ENCODE measurements around the gene ERCC4.

ERCC4 gene

GRCh38 chr16:13926891-13927290 is 6.9 kb downstream of the ERCC4 start:
- DNase-seq (ENCODE audit: insufficient read length, low spot score) (no peak), FAIRE-seq (no peak)
- TF ChIP-seq POU2F2 (IDR thresholded peaks at IDR 0.05; ENCODE audit: low read depth, low read length) (no peak), SPI1 (IDR thresholded peaks at IDR 0.05; ENCODE audit: low read depth, low read length) (no peak), PAX5 (IDR thresholded peaks at IDR 0.05; ENCODE audit: insufficient read depth, low read length, severe bottlenecking) (no peak), POLR2A (IDR thresholded peaks at IDR 0.05; ENCODE audit: low read depth, low read length) (no peak), POLR2AphosphoS5 (IDR thresholded peaks at IDR 0.05; ENCODE audit: low read depth, low read length) (no peak), TAF1 (IDR thresholded peaks at IDR 0.05; ENCODE audit: low read depth, low read length) (no peak)

DNA sequence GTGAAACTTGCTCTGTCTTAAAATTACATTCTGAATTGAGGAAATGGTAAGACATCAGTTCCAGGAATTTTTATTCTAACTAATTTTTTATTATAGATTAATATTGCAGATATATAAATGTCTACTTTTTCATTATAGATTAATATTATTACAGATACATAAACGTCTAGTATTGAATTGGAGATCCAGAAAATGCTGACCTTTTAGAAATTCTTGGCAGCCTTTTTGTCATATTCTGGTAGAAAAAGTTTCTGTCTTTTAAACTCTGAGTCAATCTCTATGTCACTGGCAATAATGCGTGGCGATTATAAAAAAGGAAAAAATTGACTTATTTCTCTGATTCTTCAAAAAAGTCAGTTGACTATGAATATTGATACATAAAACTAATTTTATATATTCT is 8.7 kb downstream of the ERCC4 start:
- TF ChIP-seq PAX5 (IDR thresholded peaks at IDR 0.05; ENCODE audit: insufficient read depth, low read length, severe bottlenecking) (no peak), POLR2A (IDR thresholded peaks at IDR 0.05; ENCODE audit: low read depth, low read length) (no peak), POLR2AphosphoS5 (IDR thresholded peaks at IDR 0.05; ENCODE audit: low read depth, low read length) (no peak), POU2F2 (IDR thresholded peaks at IDR 0.05; ENCODE audit: low read depth, low read length) (no peak)
- DNase-seq (ENCODE audit: insufficient read length, low spot score) (no peak), FAIRE-seq (no peak)

GRCh38 chr16:13931845-13932244 is 11.9 kb downstream of the ERCC4 start:
- no peak for FAIRE-seq
- TF ChIP-seq POLR2AphosphoS5 (IDR thresholded peaks at IDR 0.05; ENCODE audit: low read depth, low read length) (no peak), POU2F2 (IDR thresholded peaks at IDR 0.05; ENCODE audit: low read depth, low read length) (no peak), TAF1 (IDR thresholded peaks at IDR 0.05; ENCODE audit: low read depth, low read length) (no peak), POLR2A (IDR thresholded peaks at IDR 0.05; ENCODE audit: low read depth, low read length) (no peak), SPI1 (IDR thresholded peaks at IDR 0.05; ENCODE audit: low read depth, low read length) (no peak), PAX5 (IDR thresholded peaks at IDR 0.05; ENCODE audit: insufficient read depth, low read length, severe bottlenecking) (no peak)
- no peak for DNase-seq (ENCODE audit: insufficient read length, low spot score)

- DNase-seq (ENCODE audit: insufficient read length, low spot score): no peak
- no peak for TF ChIP-seq TAF1 (IDR thresholded peaks at IDR 0.05; ENCODE audit: low read depth, low read length)
- TF ChIP-seq SPI1 (IDR thresholded peaks at IDR 0.05; ENCODE audit: low read depth, low read length): no peak
- TF ChIP-seq POLR2AphosphoS5 (IDR thresholded peaks at IDR 0.05; ENCODE audit: low read depth, low read length): no peak
- TF ChIP-seq POLR2A (IDR thresholded peaks at IDR 0.05; ENCODE audit: low read depth, low read length): no peak
- TF ChIP-seq PAX5 (IDR thresholded peaks at IDR 0.05; ENCODE audit: insufficient read depth, low read length, severe bottlenecking): no peak
- no peak for TF ChIP-seq POU2F2 (IDR thresholded peaks at IDR 0.05; ENCODE audit: low read depth, low read length)
- no peak for FAIRE-seq
These were observed 15.5 kb downstream of the ERCC4 start for GRCh38 chr16:13935408-13935807.

DNA sequence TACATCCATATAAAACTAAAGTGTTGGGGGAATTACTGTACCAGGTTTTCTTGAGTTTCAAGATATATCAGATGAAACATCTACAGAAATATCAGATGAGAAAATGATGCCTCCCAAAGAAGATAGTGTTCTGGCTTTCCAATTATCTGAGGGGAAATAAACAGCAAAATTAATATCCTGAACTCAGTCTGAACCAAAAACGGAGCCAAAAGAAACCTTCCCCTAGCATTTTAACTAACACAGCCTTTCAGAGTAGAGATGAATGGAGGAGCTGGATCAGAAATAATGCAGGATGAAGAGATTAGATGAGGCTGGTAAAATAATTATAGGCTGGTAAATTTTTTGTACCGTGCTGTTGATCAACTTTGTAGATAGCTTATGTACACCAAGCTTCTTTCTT is 16.2 kb downstream of the ERCC4 start:
- FAIRE-seq: no peak
- TF ChIP-seq POU2F2 (IDR thresholded peaks at IDR 0.05; ENCODE audit: low read depth, low read length) (no peak), POLR2A (IDR thresholded peaks at IDR 0.05; ENCODE audit: low read depth, low read length) (no peak), POLR2AphosphoS5 (IDR thresholded peaks at IDR 0.05; ENCODE audit: low read depth, low read length) (no peak), TAF1 (IDR thresholded peaks at IDR 0.05; ENCODE audit: low read depth, low read length) (no peak), PAX5 (IDR thresholded peaks at IDR 0.05; ENCODE audit: insufficient read depth, low read length, severe bottlenecking) (no peak)
- no peak for DNase-seq (ENCODE audit: insufficient read length, low spot score)

DNA sequence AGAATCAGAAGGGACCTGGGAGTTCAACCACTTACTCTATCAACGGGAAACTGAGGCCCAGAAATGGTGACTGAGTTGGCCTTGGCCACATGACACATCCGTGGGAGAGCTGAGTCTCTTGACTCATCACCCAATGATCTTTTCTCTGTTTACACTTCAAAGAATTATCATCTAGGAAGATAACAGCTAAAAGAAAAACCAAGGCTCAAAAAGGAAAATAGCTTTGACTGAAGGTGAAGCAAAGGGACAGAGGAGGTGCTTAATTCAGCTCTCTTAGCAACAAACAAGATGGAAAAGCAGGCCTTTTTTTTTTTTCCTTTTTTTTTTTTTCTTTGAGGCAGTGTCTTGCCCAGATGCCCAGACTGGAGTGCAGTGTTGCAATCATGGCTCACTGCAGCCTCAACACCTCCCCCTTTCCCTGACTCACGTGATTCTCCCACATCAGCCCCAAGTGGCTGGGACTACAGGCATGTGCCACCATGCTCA is 16.7 kb downstream of the ERCC4 start:
- FAIRE-seq (no peak), DNase-seq (ENCODE audit: insufficient read length, low spot score) (no peak)
- TF ChIP-seq POU2F2 (IDR thresholded peaks at IDR 0.05; ENCODE audit: low read depth, low read length): no peak

DNA sequence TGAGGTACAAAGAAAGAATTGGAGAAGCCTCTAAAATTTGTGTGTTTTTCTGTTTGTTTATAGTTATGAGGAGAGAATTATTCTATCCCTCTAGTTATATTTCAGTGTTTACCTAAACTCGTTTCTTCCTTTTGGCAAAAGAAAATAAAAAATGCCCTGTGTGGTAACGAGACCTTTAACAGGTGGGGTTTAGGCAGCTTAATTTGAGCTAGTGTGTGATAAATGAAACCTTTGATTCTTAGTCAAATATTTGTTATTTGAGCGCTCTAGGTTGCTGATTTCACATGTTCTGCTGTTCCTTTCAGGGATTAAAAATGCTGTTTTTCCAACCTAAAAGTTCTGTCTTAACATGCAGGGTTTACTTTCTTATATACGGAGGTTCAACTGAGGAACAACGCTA is 17.5 kb downstream of the ERCC4 start:
- TF ChIP-seq PAX5 (IDR thresholded peaks at IDR 0.05; ENCODE audit: insufficient read depth, low read length, severe bottlenecking) (no peak), POU2F2 (IDR thresholded peaks at IDR 0.05; ENCODE audit: low read depth, low read length) (no peak), SPI1 (IDR thresholded peaks at IDR 0.05; ENCODE audit: low read depth, low read length) (no peak), TAF1 (IDR thresholded peaks at IDR 0.05; ENCODE audit: low read depth, low read length) (no peak), POLR2AphosphoS5 (IDR thresholded peaks at IDR 0.05; ENCODE audit: low read depth, low read length) (no peak), POLR2A (IDR thresholded peaks at IDR 0.05; ENCODE audit: low read depth, low read length) (no peak)
- no peak for FAIRE-seq
- no peak for DNase-seq (ENCODE audit: insufficient read length, low spot score)

- TF ChIP-seq PAX5 (IDR thresholded peaks at IDR 0.05; ENCODE audit: insufficient read depth, low read length, severe bottlenecking) (no peak), POLR2AphosphoS5 (IDR thresholded peaks at IDR 0.05; ENCODE audit: low read depth, low read length) (no peak), POU2F2 (IDR thresholded peaks at IDR 0.05; ENCODE audit: low read depth, low read length) (no peak), SPI1 (IDR thresholded peaks at IDR 0.05; ENCODE audit: low read depth, low read length) (no peak), POLR2A (IDR thresholded peaks at IDR 0.05; ENCODE audit: low read depth, low read length) (no peak), TAF1 (IDR thresholded peaks at IDR 0.05; ENCODE audit: low read depth, low read length) (no peak)
- no peak for FAIRE-seq
- no peak for DNase-seq (ENCODE audit: insufficient read length, low spot score)
These were observed 18.5 kb downstream of the ERCC4 start for GRCh38 chr16:13938480-13938879.

DNA sequence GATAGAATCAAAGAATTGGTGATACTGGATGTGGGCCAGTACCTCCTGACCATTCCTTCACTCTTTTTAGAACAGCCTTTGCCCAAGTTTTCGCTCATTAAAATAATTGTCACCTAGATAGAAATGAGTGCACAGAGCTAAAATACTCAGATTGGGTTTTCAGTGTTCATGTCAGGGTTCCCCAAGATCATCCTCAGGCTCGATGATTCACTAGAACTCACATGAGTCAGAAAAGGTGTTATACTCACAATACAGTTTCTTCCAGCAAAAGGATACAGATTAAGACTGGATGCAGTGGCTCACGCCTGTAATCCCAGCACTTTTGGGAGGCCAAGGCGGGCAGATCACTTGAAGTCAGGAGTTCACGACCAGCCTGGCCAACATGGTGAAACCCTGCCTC is 19.9 kb downstream of the ERCC4 start:
- FAIRE-seq: no peak
- no peak for DNase-seq (ENCODE audit: insufficient read length, low spot score)
- TF ChIP-seq PAX5 (IDR thresholded peaks at IDR 0.05; ENCODE audit: insufficient read depth, low read length, severe bottlenecking): no peak
- TF ChIP-seq SPI1 (IDR thresholded peaks at IDR 0.05; ENCODE audit: low read depth, low read length): no peak
- no peak for TF ChIP-seq TAF1 (IDR thresholded peaks at IDR 0.05; ENCODE audit: low read depth, low read length)

- no peak for DNase-seq (ENCODE audit: insufficient read length, low spot score)
- FAIRE-seq: no peak
- no peak for TF ChIP-seq SPI1 (IDR thresholded peaks at IDR 0.05; ENCODE audit: low read depth, low read length)
These were observed 20.5 kb downstream of the ERCC4 start for GRCh38 chr16:13940397-13940933.

- no peak for TF ChIP-seq PAX5 (IDR thresholded peaks at IDR 0.05; ENCODE audit: insufficient read depth, low read length, severe bottlenecking)
- TF ChIP-seq SPI1 (IDR thresholded peaks at IDR 0.05; ENCODE audit: low read depth, low read length): no peak
- no peak for TF ChIP-seq POU2F2 (IDR thresholded peaks at IDR 0.05; ENCODE audit: low read depth, low read length)
- no peak for TF ChIP-seq POLR2AphosphoS5 (IDR thresholded peaks at IDR 0.05; ENCODE audit: low read depth, low read length)
- TF ChIP-seq POLR2A (IDR thresholded peaks at IDR 0.05; ENCODE audit: low read depth, low read length): no peak
- no peak for TF ChIP-seq TAF1 (IDR thresholded peaks at IDR 0.05; ENCODE audit: low read depth, low read length)
- FAIRE-seq (no peak), DNase-seq (ENCODE audit: insufficient read length, low spot score) (no peak)
These were observed 24.9 kb downstream of the ERCC4 start for GRCh38 chr16:13944816-13945215.

Data from GM12891 (cell line).